Left lung (tissue), 10 donors: ENCODE data around the gene IQCK. TPM values are rescaled to one million over a fixed set of nuclear protein-coding genes. Genes with fewer than 3 reads are reported as not detected.
"Not testable (repeated sequence)": the region's sequence is repeated elsewhere in the genome, so short reads cannot be mapped to it uniquely, and the experiment has no call there.

ENCODE experiments used
- ATAC-seq: fragments of 200-7000 bp; cut with Tn5 transposase; one replicate; pipeline ENCODE4 v1.9.1; 2020; ENCODE audit warnings: moderate library complexity
- DNase-seq, 4 donors: peaks; one replicate each; pipeline ENCODE4 v3.0.0-alpha.2; 2013 to 2020
- H3K27ac ChIP-seq, 2 donors: fragments of 200-600 bp; sonication (generic) in 1 of 2; one replicate each; pipeline versions ENCODE4 v1.5.0 to v1.8.0; 2020 to 2021
- H3K27me3 ChIP-seq, 2 donors: fragments of 200-600 bp; sonication (generic) in 1 of 2; one replicate each; pipeline versions ENCODE4 v1.5.0 to v1.8.0; 2020 to 2021
- H3K36me3 ChIP-seq, 2 donors: fragments of 200-600 bp; sonication (generic) in 1 of 2; one replicate each; pipeline versions ENCODE4 v1.5.0 to v1.8.0; 2020 to 2021
- H3K4me1 ChIP-seq, 2 donors: fragments of 200-600 bp; one replicate each; pipeline ENCODE4 v1.8.0; 2021
- H3K4me3 ChIP-seq, 2 donors: fragments of 200-600 bp; sonication (generic) in 1 of 2; one replicate each; pipeline versions ENCODE4 v1.5.0 to v1.8.0; 2020 to 2021; ENCODE audit warnings: mild to moderate bottlenecking in 1 of 2
- H3K9me3 ChIP-seq, 2 donors: fragments of 200-600 bp; sonication (generic) in 1 of 2; one replicate each; pipeline versions ENCODE4 v1.5.0 to v1.8.0; 2020 to 2021
- intact Hi-C, 2 donors: fragments of 100-400 bp; cut with DNase I; formaldehyde crosslinking; loops; one replicate each; pipeline versions ENCODE4 v1.11.2 to v1.14.2; 2022
- polyA plus RNA-seq, 6 donors: library from polyadenylated mRNA; unstranded; fragments of 120-200 nt; gene quantifications; one replicate each; pipeline ENCODE4 v1.2.1, GENCODE V29; 2013; ENCODE audit not compliant: insufficient read length in 6 of 6
- total RNA-seq, 2 donors: library from RNA; stranded (reverse); fragmentation: NEBNext Ultra II Directional; extraction: Animal tissue kit (Norgen Biotek cat#: 25700); gene quantifications; one replicate each; pipeline ENCODE4 v1.2.1, GENCODE V29; 2021
- TF ChIP-seq, protein P1 (sequence below), 2 donors: fragments of 200-600 bp; sonication (generic) in 1 of 2; IDR thresholded peaks; one replicate each; pipeline versions ENCODE4 v1.5.0 to v1.8.0; 2021; ENCODE audit warnings: antibody characterized with exemption in 2 of 2
- donor health status: DM: no; HTN: yes; CAD: no.
- donor health status: DM: no; HTN: no; CAD: no.

Gene IQCK
- total and polyA plus RNA-seq, 8 donors: 8.0 to 25.3 (median 22.1) TPM

DNA sequence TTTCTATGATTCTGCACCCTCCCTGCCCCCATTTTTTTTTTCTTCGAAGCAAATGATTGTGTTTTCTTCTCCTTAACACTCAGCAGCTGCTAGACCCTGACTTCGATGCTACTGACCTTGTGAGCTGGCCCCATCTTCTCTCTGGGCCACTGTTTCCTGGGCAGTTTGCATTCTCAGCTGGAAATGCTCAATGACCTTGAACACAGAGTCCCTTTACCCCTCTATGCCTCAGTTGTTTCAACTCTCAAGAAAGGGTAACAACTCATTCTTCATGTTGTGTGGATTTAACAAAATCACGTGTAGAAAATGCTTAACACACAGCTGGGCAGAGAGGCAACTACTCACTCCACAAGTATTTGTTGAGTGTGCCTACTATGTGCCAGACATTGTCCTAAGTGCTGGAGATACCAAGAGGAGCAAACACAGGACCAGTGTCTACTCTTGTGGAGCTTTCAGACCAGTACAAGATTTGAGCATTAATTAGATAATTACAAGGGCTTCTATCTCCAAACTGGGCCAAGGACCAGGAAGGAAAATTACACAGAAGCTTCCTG is 66.2 kb downstream of the IQCK start:
- Histone ChIP-seq H3K27me3 (no peaks in the 10 kb centered on the region), H3K27ac (no peak overlapping the region), H3K4me1 (no peaks in the 10 kb centered on the region), H3K36me3 (no peaks in the 10 kb centered on the region), H3K4me3 (no peak overlapping the region), H3K9me3 (no peaks in the 10 kb centered on the region)
- TF ChIP-seq, protein P1, sequence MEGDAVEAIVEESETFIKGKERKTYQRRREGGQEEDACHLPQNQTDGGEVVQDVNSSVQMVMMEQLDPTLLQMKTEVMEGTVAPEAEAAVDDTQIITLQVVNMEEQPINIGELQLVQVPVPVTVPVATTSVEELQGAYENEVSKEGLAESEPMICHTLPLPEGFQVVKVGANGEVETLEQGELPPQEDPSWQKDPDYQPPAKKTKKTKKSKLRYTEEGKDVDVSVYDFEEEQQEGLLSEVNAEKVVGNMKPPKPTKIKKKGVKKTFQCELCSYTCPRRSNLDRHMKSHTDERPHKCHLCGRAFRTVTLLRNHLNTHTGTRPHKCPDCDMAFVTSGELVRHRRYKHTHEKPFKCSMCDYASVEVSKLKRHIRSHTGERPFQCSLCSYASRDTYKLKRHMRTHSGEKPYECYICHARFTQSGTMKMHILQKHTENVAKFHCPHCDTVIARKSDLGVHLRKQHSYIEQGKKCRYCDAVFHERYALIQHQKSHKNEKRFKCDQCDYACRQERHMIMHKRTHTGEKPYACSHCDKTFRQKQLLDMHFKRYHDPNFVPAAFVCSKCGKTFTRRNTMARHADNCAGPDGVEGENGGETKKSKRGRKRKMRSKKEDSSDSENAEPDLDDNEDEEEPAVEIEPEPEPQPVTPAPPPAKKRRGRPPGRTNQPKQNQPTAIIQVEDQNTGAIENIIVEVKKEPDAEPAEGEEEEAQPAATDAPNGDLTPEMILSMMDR (IDR thresholded peaks at IDR 0.05): no peak
- no peak for DNase-seq
- ATAC-seq: no peak
- intact Hi-C loops: no loop called here

DNA sequence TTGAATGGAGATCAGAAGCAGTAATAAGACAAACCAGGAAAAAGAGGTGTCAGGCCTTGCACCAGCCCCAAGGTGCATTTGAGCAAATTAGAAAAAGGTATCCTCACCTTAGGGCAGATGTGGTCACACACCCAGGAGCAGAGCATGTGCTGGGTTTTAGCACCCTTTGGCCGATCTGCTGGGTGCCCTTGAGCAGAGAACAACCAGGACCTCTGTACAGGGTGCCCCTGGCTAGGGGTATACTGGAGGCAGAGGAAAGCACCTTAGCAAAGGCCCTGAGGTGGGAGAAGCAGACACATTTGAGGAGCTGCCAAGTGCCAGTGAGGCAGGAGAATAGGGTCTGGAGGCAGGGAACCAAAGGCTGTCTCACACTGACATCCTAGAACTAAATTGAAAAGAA is 67.0 kb downstream of the IQCK start:
- H3K4me3 ChIP-seq: no peak overlapping the region
- no peak for DNase-seq
- H3K9me3 ChIP-seq: no peaks in the 10 kb centered on the region
- H3K36me3 ChIP-seq: no peaks in the 10 kb centered on the region
- no peaks in the 10 kb centered on the region for H3K4me1 ChIP-seq
- ATAC-seq: no peak
- no peak overlapping the region for H3K27ac ChIP-seq
- no peaks in the 10 kb centered on the region for H3K27me3 ChIP-seq
- TF ChIP-seq, protein P1 (IDR thresholded peaks at IDR 0.05): no peak
- intact Hi-C loops: no loop called here

DNA sequence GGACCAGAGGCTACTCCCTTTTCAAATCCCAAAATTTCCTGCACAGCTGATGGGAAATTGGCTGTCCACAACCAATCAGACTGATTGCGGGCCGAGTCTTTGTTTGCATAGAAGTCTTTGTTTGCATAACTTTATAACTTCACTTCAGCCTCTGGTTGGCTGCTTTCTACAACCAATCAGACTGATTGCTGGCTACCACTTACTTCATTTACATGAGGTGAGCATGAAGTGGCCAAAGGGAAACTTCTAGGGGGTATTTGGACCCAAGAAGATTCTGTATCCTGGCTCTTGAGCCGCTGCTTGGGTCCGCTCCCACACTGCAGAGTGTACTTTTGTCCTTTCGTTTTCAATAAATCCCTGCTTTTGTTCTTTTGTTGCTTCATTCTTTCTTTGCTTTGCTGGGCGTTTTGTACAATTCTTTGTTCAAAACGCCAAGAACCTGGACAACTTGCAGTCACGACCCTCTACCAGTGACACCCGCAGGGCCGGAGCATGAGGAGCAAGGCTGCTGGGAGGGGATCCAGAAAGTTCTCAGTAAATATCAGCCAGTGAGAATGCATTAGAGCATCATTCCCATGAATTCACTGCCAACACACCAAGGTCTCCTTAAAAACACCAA is 67.5 kb downstream of the IQCK start:
- intact Hi-C loops: no loop called here
- H3K4me1 ChIP-seq: no peaks in the 10 kb centered on the region
- TF ChIP-seq, protein P1 (IDR thresholded peaks at IDR 0.05): no peak
- no peaks in the 10 kb centered on the region for H3K27me3 ChIP-seq
- H3K36me3 ChIP-seq: no peaks in the 10 kb centered on the region
- H3K27ac ChIP-seq: no peak overlapping the region
- DNase-seq (no peak), ATAC-seq (no peak)
- no peak overlapping the region for H3K4me3 ChIP-seq
- H3K9me3 ChIP-seq: no peaks in the 10 kb centered on the region

DNA sequence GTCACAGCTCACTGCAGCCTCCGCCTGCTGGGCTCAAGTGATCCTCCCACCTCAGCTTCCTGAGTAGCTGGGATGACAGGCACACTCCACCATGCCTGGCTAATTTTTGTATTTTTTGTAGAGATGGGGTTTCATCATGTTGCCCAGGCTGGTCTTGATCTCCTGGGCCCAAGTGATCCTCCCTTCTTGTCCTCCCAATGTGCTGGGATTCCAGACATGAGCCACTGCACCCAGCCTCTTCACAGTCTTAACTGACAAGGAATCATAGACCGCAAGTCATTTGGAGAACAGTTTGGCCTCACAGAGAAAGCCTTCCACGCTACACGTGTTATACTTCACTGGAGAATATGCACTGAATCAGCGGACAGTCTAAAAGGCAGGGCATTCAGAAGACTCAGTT is 83.3 kb downstream of the IQCK start:
- H3K36me3 ChIP-seq, H3K4me1 ChIP-seq, H3K27me3 ChIP-seq, intact Hi-C loops, H3K4me3 ChIP-seq, ATAC-seq, DNase-seq, H3K9me3 ChIP-seq, H3K27ac ChIP-seq: not testable (repeated sequence)

DNA sequence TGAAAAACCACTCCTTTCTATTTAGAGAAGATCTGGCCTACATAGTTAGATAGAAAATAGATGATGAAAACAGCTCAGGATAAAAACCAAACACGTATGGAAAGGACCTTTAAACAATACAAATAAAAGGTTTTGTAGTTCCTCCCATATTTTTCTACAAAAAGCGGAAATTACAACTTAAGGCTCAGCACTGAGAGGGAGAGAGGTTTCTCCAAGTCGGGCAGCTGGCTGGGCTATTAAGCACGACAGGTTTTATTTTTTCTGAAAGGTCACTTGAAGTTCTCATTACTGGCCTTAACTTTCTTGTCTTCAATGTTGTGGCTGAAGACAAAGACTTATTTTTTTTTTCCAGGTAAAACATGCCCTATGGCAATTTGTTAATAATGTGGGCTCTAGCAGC is 83.8 kb downstream of the IQCK start:
- ATAC-seq, intact Hi-C loops, H3K27me3 ChIP-seq: not testable (repeated sequence)

DNA sequence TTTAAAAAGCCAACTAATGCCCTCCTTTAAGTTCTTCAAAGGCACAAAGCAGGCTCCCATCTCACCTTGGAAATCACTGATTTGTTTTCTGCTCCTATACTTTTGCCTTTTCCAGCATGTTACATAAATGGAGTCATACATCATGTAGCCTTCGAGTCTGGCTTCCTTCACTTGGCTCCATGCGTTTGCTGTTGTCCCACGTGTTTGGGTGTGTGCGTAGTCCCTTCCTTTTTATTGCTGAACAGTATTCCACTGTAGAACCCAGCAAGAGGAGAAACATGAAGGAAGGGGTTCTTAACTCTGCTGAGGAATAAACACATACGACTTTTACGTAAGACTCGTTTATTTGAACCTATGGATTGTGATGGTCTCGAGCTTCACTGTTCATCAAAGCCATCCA is 84.5 kb downstream of the IQCK start:
- TF ChIP-seq, protein P1 (IDR thresholded peaks at IDR 0.05): no peak
- H3K36me3 ChIP-seq: no peaks in the 10 kb centered on the region
- intact Hi-C loops: no loop called here
- no peak for ATAC-seq
- H3K4me1 ChIP-seq: no peaks in the 10 kb centered on the region
- H3K27me3 ChIP-seq: no peaks in the 10 kb centered on the region
- no peak overlapping the region for H3K4me3 ChIP-seq
- no peak overlapping the region for H3K27ac ChIP-seq
- peaks cover 0 to 6% of the 10 kb centered on the region in 2 donors for H3K9me3 ChIP-seq
- no peak for DNase-seq

More for the DNA sequence above, 83.8 kb downstream of the IQCK start:
- H3K4me1 ChIP-seq, DNase-seq, H3K27ac ChIP-seq, H3K4me3 ChIP-seq, H3K9me3 ChIP-seq, H3K36me3 ChIP-seq: not testable (repeated sequence)
